ENCODE results near the gene NBAS. TPM values are rescaled to one million over a fixed set of nuclear protein-coding genes. Genes with fewer than 3 reads are reported as not detected.

The NBAS gene
- total and polyA plus RNA-seq, 2 of the 13 experiments (the other 11 are each of a cell fraction or from before 2014, with no cell fraction given): 33.6 to 58.7 TPM

- TF ChIP-seq ISL2 (CRISPR knock-in tag; IDR thresholded peaks at IDR 0.05) (peak; percentile 95), JUNB (CRISPR knock-in tag; IDR thresholded peaks at IDR 0.05; ENCODE audit: borderline replicate concordance) (0 out of 2 replicates have a peak, but pooled peaks have one; percentile 42), RBM39 (IDR thresholded peaks at IDR 0.05; ENCODE audit: low read depth, low read length, poor library complexity, severe bottlenecking) (peak; percentile 99), NR1H2 (CRISPR knock-in tag; IDR thresholded peaks at IDR 0.05; ENCODE audit: borderline replicate concordance, low read depth) (peak; percentile 88), ZNF468 (CRISPR knock-in tag; IDR thresholded peaks at IDR 0.05) (peak; percentile 93; the same call in 1 of the 2 replicates), ZNF10 (CRISPR knock-in tag; IDR thresholded peaks at IDR 0.05; ENCODE audit: borderline replicate concordance, low read depth) (0 out of 2 replicates have a peak, but pooled peaks have one; percentile 76), MEIS1 (CRISPR knock-in tag; IDR thresholded peaks at IDR 0.05; ENCODE audit: borderline replicate concordance) (peak; percentile 97), ZBTB20 (CRISPR knock-in tag; IDR thresholded peaks at IDR 0.05; ENCODE audit: borderline replicate concordance, low read depth) (peak; percentile 94), CREBL2 (CRISPR knock-in tag; IDR thresholded peaks at IDR 0.05; ENCODE audit: borderline replicate concordance) (peak; percentile 95), ZFP91 (CRISPR knock-in tag; IDR thresholded peaks at IDR 0.05; ENCODE audit: borderline replicate concordance) (peak; percentile 98), HES4 (CRISPR knock-in tag; IDR thresholded peaks at IDR 0.05; ENCODE audit: borderline replicate concordance) (peak; percentile 97), ZNF20 (CRISPR knock-in tag; IDR thresholded peaks at IDR 0.05) (peak; percentile 96), EHMT2 (IDR thresholded peaks at IDR 0.05; ENCODE audit: borderline replicate concordance, low read depth, low read length) (peak; percentile 79; the same call in 1 of the 2 replicates), HOXD1 (CRISPR knock-in tag; IDR thresholded peaks at IDR 0.05) (peak; percentile 95), CEBPG (CRISPR knock-in tag; IDR thresholded peaks at IDR 0.05) (peak; percentile 72; the same call in 1 of the 2 replicates), RBM22 (optimal IDR thresholded peaks at IDR 0.05; ENCODE audit: low read length) (no peak), MAFK (conservative IDR thresholded peaks at IDR 0.05 in 1 of 2, IDR thresholded peaks at IDR 0.05 in 1 of 2; ENCODE audit: low read length in 2 of 2) (0 out of 4 replicates have a peak, but pooled peaks of 1 of the 2 experiments have one; percentile 3), ZNF513 (CRISPR knock-in tag; conservative IDR thresholded peaks at IDR 0.05) (no peak), ZNF138 (CRISPR knock-in tag; IDR thresholded peaks at IDR 0.05; ENCODE audit: low read depth) (peak; percentile 98)
- TF ChIP-seq, protein P1, sequence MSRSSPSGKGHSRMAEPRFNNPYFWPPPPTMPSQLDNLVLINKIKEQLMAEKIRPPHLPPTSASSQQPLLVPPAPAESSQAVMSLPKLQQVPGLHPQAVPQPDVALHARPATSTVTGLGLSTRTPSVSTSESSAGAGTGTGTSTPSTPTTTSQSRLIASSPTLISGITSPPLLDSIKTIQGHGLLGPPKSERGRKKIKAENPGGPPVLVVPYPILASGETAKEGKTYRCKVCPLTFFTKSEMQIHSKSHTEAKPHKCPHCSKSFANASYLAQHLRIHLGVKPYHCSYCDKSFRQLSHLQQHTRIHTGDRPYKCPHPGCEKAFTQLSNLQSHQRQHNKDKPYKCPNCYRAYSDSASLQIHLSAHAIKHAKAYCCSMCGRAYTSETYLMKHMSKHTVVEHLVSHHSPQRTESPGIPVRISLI (CRISPR knock-in tag; IDR thresholded peaks at IDR 0.05; ENCODE audit: borderline replicate concordance): peak; percentile 68; the same call in 1 of the 2 replicates
- TF ChIP-seq, protein P2, sequence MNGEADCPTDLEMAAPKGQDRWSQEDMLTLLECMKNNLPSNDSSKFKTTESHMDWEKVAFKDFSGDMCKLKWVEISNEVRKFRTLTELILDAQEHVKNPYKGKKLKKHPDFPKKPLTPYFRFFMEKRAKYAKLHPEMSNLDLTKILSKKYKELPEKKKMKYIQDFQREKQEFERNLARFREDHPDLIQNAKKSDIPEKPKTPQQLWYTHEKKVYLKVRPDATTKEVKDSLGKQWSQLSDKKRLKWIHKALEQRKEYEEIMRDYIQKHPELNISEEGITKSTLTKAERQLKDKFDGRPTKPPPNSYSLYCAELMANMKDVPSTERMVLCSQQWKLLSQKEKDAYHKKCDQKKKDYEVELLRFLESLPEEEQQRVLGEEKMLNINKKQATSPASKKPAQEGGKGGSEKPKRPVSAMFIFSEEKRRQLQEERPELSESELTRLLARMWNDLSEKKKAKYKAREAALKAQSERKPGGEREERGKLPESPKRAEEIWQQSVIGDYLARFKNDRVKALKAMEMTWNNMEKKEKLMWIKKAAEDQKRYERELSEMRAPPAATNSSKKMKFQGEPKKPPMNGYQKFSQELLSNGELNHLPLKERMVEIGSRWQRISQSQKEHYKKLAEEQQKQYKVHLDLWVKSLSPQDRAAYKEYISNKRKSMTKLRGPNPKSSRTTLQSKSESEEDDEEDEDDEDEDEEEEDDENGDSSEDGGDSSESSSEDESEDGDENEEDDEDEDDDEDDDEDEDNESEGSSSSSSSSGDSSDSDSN (CRISPR knock-in tag; IDR thresholded peaks at IDR 0.05): peak; percentile 100
Measured at GRCh38 chr2:15591692-15592463, 30.7 kb upstream of the NBAS start, which contains the start of gene DDX1 (continued).

Measured in HepG2 (cell line).